Stimulated activated CD8-positive, alpha-beta memory T cell treated with anti-CD3 and anti-CD28 coated beads, Interleukin-12 subunit alpha, Interleukin-12 subunit beta, amount 100 ng/mL, for 24 hours (primary cell): ENCODE results near the gene ACHE.

Experiments used
- DNase-seq: peaks from one replicate; pipeline ENCODE4 v3.0.0-alpha.2; 2020; ENCODE audit errors: extremely low read depth

The ACHE gene

DNA sequence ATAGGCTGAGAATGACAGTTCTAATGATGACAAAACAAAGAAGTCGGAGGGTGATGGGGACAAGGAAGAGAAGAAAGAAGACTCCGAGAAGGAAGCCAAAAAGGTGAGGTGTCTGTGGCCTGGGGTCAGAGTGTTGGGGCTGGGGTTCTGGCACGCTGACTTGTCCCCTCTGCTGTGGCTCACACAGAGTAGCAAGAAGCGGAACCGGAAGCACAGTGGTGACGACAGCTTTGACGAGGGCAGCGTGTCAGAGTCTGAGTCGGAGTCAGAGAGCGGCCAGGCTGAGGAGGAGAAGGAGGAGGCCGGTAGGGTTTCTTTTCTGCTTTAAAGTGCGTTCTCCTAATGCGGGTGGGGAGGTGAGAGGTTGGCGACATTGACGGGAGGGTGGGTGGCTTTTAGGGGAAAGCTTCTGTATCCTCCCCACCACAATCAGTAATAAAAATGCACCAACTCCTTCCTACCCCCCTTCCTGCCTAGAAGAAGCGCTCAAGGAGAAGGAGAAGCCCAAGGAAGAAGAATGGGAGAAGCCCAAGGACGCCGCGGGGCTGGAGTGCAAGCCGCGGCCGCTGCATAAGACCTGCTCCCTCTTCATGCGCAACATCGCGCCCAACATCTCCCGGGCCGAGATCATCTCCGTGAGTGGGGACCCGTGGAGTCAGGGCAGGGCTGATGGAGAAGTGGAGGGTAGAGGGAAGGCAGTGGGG is 10.8 kb downstream of the ACHE start:
- no peak for DNase-seq

DNA sequence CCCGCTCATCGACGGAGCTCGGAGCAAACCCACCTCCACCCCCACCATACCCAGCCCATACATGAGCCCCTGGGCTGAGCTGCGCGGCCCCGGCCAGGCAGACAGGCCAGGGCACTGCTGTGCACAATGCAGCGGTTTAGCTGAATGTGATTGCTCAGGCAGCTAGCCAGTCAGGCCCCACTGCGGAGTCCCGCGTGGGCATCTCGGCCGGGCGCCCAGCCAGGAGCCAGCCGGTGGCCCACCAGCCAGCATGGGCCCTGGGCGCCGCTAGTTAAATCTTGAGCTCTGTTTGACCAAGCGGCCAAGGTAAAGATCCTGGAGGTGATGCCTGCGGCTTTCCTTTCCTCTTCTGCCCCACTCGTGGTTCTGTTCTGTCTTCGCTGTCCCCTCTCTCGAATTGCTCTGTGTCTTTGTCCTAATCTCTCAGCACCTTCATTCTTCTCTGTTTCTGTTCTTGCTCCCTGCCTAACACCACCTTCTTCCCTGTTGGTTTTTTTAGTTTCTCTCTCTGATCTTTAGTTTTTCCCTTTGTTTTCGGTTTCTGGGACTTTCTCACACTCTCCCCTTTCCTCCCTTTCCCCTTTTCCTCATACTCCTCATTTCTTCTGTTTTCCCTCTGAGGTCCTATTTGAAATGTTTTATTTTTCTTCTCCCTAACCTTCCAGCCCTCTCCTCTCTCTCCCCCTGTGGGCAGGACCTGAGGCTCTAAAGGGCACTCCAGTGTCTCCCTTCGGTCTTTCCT is 12.7 kb downstream of the ACHE start:
- no peak for DNase-seq

DNA sequence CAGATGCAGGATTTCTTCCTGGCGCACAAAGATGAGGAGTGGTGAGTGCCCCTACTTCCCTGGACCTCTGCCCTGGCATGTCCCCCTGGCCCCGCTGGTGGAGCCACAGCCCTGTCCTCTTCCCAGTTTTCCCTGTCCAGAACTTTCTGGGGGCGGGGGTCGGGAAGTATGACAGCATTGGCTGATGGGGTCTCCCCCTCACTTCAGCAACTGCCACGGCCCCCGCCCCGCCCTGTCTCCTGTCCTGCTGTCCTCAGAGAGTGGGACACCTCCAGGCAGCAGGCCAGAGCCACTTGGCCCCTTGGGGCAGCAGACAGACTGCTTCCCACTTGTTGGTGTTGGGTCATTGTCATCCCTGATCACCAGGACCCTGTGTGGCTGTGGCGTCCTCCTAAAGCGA is 13.5 kb downstream of the ACHE start:
- DNase-seq, result no peak

DNA sequence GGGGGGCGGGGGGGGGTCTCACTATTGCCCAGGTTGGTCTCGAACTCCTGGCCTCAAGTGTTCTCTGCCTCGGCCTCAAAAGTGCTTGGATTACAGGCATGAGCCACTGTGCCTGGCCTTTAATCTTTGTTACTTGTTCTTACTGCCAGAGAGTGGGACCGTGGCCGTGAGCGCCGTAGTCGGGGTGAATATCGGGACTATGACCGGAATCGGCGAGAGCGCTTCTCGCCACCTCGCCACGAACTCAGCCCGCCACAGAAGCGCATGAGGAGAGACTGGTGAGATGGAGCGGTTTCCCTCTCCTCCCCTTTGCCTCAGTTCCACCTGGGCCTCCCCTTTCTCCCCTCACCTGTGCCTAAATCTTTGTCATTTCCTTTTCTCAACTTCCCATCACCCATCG is 14.6 kb downstream of the ACHE start:
- no peak for DNase-seq

DNA sequence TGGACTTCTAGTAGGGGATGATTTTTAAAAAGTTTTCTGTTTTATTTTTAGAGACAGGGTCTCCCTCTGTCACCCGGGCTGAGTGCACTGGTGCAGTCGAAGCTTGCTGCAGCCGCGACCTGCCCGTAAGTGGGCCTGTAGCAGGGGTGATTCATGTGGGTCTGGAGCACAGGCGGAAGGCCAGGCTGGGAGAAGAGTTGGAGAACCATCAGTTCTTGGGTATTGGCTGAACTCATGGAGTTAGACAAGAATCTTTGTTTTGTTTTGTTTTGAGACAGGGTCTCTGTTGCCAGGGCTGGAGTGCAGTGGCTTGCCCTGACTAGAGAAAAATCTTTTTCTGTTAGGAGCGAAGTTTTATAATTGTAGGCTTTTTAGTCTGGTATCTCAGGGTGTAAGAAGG is 15.0 kb downstream of the ACHE start:
- DNase-seq, result no peak

DNA sequence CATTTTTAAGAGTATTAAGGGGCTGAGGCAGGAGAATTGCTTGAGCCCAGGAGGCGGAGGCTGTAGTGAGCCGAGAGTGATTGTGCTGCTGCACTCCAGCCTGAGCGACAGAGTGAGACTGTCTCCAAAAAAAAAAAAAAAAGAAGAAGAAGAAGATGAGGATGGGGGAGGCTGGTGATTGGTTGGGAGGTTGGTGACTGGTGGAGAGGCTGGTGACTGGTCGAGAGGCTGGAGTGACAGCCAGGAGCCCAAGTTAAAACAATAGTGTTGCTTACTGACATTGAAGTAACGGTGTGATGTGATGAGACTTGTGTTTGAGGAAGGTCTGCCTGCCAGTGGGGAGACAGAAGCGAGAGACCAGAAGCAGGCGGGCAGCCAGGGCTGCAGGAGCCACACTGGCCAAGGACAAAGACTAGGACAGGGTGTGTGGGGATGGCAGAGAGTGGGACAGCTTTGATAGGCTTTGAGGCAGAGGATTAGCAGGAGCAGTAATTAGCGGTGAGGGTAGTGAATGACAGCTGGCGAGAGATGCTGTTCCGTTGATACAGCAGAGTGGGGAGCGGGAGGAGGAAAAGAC is 15.9 kb downstream of the ACHE start:
- no peak for DNase-seq

DNA sequence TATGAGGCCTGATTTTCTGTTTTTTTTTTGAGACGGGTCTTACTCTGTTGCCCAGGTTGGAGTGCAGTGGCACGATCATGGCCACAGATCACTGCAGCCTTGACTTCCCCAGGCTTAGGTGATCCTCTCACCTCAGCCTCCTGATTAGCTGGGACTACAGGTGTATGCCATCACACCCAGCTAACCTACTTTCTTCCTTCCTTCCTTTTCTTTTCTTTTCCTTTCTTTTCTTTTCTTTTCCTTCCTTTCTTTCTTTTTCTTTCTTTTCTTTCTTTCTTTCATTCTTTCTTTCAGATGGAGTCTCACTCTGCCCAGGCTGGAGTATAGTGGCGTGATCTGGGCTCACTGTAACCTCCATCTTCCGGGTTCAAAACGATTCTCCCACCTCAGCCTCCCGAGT is 17.0 kb downstream of the ACHE start:
- DNase-seq, result no peak

DNA sequence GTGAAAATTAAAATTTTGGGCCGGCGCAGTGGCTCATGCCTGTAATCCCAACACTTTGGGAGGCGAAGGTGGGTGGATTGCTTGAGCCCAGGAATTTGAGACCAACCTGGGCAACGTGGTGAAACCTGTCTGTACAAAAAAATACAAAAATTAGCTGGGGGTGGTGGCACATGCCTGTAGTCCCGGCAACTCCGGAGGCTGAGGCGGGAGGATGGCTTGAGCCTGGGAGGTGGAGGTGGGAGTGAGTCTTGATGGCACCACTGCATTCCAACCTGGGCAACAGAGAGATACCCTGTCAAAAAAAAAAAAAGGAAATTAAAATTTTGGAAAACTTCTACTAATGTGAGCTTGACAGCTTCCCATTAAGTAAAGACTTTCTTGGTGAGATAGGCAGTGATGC is 17.7 kb downstream of the ACHE start:
- DNase-seq, result no peak

DNA sequence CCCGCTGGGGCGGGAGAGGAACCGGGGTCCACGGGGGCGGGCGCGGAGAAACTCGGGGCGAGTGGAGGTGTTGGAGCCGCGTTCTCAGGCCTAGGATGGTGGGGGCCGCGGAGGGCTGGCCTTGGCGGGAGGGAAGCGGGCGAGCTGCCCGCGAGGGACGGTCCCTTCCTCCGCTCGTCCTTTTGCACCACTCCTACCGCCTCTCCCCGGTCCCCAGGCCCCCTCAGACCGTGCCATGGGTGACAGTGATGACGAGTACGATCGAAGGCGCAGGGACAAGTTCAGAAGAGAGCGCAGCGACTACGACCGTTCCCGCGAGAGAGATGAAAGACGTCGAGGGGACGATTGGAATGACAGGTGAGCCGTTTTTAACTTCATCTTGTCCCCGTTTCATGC is 20.3 kb downstream of the ACHE start:
- no peak for DNase-seq

DNA sequence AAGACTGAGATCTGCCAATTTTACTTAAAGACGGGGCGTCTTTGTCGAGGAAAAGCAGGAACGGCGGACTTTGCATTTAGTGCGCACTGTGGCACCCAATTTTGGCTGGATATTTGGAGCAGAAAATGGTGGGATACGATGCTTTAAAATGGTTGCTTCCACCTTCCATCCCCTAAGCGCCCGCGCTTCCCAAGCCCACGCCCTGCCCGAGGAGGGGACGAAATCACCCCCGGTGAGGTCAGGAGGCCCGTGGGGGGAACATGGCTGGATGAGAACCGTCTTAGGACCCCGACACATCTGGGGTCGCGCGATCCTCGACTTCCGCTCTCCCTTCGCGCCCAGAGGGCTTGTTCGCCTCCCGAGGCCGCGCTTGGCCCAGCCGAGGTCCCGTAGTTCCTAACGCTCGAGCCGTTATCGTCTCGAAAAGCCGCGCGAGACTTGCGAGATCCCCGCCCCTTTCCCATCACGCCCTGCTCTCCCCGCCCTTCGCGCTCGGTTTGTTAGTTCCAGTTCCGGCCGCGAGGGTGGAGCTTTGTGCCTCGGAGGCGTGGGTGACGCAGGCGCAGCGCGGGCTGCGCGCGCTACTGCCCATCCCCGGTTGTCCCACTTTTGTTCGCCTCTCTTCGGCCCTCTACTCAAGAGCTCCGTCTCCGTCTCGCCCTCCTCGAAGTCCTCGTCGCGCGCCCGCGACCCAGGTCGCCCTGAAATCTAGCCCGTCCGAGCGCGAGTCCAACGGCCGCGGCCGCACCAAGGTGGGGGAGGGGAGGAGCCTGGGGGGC is 20.9 kb downstream of the ACHE start, which contains the start of gene SRRT:
Gene SRRT (plus strand): TSS at position 527 of the 779 bp plus-strand sequence. CDS start 488 bp downstream, outside the sequence.
- peak; percentile 96 for DNase-seq

DNA sequence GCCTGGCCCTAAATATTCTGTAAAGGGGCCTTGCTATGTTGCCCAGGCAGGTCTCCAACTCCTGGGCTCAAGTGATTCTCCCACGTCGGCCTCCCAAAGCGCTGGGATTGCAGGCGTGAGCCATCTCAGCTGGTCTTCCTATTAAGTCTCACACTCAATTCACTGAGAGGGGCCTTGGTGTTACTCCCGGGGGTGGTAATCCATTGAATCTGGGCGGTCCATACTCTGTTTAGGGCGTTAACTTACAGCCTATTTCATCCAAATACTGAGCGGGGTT is 21.4 kb downstream of the ACHE start:
- DNase-seq, result no peak

DNA sequence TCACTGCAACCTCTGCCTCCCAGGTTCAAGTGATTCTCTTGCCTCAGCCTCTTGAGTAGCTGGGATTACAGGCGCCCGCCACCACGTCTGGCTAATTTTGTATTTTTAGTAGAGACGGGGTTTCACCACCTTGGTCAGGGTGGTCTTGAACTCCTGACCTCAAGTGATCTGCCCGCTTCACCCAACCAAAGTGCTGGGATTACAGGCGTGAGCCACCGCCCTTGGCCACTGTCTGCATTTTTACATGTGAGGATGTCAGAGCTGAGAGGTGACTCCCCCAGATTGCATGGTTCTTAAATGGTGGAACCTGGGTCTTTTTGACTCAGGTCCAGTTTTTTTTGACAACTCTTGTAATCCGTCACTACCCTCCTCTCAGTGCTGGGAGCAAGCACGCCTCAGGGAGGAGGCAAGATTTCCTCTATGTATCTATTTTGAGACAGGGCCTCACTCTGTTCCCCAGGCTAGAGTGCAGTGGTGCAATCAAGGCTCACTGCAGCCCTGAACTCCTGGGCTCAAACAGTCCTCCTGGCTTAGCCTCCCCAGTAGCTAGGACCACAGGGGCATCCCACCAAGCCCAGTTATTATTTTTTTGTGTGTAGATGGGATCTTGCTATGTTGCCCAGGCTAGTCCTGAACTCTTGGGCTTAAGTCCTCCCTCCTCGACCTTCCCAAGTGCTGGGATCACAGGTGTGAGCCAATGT is 21.9 kb downstream of the ACHE start:
- no peak for DNase-seq

DNA sequence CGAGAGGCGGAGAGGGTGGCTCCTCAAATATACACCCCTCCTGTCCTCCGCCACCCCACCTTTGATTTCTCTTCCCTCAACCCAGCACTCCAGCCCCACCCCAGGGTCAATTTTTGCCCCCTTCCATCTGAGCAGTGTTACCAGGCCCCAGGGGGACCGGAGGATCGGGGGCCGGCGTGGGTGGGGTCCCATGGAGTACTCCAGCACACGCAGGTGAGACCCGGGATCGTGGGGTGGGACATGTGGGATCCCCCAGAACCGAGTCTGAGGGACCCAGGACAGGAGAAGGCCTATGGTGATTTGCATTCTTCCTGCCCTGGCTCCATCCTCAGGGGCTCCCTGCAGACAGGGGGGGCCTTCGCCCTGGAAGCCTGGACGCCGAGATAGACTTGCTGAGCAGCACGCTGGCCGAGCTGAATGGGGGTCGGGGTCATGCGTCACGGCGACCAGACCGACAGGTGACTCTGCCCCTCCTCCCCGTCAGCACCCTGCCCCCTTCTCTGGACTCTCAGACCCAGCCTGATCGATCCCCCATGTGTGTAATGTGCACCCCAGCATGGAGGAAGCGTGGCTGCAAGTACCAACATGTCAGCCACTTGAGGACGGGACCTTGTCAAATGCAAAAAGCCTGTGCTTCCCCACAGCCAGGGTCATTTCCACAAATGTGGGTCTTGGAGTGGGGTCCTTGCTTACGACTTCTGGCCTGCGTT is 27.8 kb downstream of the ACHE start:
- no peak for DNase-seq

DNA sequence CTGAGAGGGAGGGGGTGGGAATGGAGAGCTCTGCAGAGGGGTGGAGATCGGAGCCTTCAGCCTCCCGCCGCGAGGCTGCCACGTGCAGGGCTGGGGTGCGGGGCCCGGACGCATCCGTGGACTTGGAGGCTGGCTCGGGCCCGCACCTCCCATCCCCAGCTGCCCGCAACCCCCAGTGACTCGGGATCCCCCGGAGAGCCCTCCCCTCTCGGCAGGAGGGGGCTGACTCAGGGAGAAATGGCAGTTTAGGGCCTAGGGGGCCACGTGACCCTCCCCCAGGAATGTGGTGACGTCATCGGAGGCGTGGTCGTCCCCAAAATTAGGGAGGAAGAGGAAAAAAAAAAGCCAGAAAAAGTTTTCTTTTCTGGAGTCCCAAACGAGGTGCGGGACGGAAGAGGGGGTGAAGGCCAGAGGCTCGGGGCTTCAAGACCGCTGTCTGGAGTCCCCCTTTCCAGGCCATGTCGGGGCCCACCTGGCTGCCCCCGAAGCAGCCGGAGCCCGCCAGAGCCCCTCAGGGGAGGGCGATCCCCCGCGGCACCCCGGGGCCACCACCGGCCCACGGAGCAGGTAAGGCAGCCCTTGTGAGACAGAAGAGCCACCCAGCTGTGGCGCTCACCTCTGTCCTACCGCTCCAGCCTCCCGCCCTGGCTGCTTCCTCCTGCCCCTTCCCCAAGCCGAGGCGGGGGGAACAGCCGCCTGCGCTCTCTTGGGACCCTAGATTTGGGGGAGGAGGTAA is 28.5 kb downstream of the ACHE start, which contains the start of gene TRIP6:
Gene TRIP6 (plus strand): TSS at position 348 of the 736 bp plus-strand sequence. CDS start 111 bp downstream, at position 459.
- DNase-seq, result no peak

DNA sequence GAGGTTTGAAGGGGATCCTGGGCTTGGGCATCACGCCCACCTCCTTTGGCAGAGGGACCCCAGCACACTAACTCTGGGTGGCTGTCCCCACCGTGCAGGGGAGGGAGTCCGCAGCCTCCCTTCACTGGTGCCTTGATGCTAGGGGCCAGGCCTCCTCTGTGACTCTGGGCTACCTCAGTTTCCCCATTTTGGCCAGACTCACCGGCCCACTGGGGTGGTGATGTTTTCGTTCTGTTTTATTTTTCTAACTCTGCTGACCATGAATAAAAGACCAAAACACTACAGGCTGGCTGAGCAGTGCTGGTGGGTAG is 29.0 kb downstream of the ACHE start:
- DNase-seq, result no peak

DNA sequence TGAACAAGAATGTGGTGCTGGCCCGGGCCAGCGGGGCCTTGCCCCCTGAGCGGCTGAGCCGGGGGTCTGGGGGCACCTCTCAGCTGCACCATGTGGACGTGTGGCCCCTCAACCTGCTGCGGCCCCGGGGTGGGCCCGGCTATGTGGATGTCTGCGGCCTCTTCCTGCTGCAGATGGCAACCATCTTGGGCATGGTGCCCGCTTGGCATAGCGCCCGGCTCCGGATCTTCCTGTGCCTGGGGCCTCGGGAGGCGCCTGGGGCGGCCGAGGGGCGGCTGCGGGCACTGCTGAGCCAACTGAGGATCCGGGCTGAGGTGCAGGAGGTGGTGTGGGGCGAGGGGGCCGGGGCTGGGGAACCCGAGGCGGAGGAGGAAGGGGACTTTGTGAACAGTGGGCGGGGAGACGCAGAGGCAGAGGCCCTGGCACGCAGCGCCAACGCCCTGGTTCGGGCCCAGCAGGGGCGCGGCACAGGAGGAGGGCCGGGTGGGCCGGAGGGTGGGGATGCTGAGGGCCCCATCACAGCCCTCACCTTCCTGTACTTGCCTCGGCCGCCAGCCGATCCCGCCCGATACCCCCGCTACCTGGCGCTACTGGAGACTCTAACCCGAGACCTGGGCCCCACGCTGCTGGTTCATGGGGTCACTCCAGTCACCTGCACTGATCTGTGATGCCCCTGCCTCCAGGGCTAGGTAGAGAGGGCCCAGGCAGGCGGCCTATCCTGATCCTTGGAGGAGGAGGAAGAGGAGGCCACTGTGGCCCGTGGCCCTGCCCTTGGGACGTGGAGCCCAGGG is 29.6 kb downstream of the ACHE start:
- no peak for DNase-seq

DNA sequence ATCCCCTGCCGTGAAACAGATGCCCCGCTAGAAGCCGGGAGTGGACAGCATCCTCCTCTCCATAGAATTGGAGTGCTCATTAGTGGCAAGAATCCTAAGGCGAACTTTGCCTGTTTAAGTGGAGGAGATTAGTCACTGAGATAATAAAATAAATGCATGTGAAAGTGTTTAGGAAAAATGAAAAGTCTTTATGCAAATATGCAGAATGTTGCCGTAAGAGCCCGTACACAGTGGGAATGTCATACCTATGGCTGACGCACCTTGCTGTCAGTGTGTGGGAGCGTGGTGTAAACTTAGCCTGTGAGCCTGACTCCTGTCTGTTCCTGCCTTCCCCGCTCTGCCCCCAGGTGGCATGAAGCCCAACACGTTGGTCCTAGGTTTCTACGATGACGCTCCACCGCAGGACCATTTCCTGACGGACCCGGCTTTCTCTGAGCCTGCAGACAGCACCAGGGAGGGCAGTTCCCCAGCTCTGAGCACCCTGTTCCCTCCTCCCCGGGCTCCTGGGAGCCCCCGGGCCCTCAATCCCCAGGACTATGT is 30.2 kb downstream of the ACHE start:
- no peak for DNase-seq

DNA sequence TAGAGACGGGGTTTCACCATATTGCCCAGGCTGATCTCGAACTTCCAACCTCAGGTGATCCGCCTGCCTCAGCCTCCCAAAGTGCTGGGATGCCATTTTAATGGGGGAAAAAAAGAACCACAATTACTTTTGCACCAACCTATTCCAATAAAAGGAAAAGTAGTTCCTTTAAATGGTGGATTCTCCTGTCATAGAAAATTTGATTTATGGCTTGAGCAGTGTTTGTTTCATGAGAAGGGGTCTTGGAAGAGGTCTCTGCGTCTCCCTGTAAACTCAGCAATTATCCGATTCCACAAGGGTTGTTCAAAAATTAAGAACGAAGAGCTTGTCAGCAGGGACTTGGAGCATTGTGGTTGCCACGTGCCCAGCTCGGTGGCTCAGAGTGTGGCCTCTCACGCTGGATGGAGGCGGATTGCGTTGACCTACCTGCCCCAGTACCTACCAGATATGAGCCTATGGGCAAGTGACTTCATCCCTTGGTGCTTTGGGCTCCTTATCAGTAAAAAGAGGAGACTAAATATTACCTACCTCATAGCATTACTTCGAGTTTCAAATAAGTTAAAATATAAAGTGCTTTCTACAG is 31.3 kb downstream of the ACHE start:
- DNase-seq, result no peak

DNA sequence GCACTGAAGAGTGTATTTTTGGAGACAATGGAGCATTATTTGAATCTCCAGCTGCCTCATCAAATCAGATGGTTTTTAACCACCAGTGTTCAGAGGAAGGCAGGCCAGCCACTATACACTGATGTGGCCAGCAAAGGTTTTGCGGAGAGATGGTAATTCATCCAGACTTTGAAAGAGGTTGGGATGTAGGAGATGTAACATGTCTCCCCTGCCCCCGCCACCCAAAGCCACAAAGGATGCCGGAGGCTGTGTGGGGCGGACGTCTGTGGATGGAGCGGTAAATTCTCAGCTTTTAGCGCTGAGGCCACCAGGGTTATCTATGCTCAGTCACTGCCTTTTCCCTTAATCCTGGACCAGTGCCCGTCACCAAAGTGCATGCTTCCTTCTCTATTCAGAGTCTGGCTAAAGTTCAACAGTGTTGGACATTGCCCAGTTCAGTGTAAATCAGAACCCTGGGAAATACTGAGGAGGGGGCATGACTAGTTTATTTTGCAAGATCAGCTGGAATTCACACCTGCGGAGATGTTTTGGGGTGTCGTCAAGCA is 32.2 kb downstream of the ACHE start:
- no peak for DNase-seq
